ENCODE measurements around the gene UPP1. TPM values are rescaled to one million over a fixed set of nuclear protein-coding genes. Genes with fewer than 3 reads are reported as not detected.
"Not testable (repeated sequence)": the region's sequence is repeated elsewhere in the genome, so short reads cannot be mapped to it uniquely, and the experiment has no call there.

The UPP1 gene
- total RNA-seq, 1 donor from 2014 or later: 61.0 TPM

DNA sequence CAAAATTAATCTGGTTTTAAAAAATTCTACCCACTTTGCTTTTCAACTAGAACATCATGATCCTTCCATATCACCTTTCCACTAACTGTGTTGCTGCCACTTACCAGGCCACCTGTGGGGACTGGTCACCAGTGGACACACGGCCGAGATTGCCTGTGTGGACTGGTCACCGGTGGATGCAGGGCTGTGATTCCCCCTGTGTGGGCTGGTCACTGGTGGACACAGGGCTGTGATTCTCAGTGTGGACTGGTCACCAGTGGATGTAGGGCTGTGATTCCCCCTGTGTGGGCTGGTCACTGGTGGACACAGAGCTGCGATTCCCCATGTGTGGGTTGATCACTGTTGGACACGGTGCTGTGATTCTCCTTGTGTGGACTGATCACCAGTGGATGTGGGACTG, 27.0 kb downstream of the UPP1 start:
- intact Hi-C loops (cut with DNase I): no loop called here
- H3K27me3 ChIP-seq (ENCODE audit: low read depth): no peaks in the 10 kb centered on the region
- no peak overlapping the region for H3K4me3 ChIP-seq
- H3K9me3 ChIP-seq: no peaks in the 10 kb centered on the region
- no peaks in the 10 kb centered on the region for H3K4me1 ChIP-seq
- no peak for TF ChIP-seq CTCF (IDR thresholded peaks at IDR 0.05)
- no peak for DNase-seq
- H3K36me3 ChIP-seq: no peaks in the 10 kb centered on the region
- ATAC-seq: no peak
- no peak overlapping the region for H3K27ac ChIP-seq

- no peak for TF ChIP-seq CTCF (IDR thresholded peaks at IDR 0.05)
- DNase-seq: no peak
- intact Hi-C loops (cut with DNase I): no loop called here
Measured at GRCh38 chr7:48118041-48118440, 29.0 kb downstream of the UPP1 start.

GRCh38 chr7:48120536-48120935, 31.5 kb downstream of the UPP1 start:
- H3K4me1 ChIP-seq; intact Hi-C loops (cut with DNase I); H3K27me3 ChIP-seq (ENCODE audit: low read depth); H3K36me3 ChIP-seq; H3K4me3 ChIP-seq; DNase-seq; ATAC-seq; H3K9me3 ChIP-seq; H3K27ac ChIP-seq: not testable (repeated sequence)

More at GRCh38 chr7:48118041-48118440, 29.0 kb downstream of the UPP1 start:
- no peaks in the 10 kb centered on the region for H3K9me3 ChIP-seq
- no peak overlapping the region for H3K4me3 ChIP-seq
- H3K27ac ChIP-seq: no peak overlapping the region
- no peaks in the 10 kb centered on the region for H3K4me1 ChIP-seq
- no peaks in the 10 kb centered on the region for H3K27me3 ChIP-seq (ENCODE audit: low read depth)
- H3K36me3 ChIP-seq: no peaks in the 10 kb centered on the region
- ATAC-seq: no peak

- H3K4me1 ChIP-seq: no peaks in the 10 kb centered on the region
- H3K36me3 ChIP-seq: no peaks in the 10 kb centered on the region
- no peak overlapping the region for H3K27ac ChIP-seq
- no peak for TF ChIP-seq CTCF (IDR thresholded peaks at IDR 0.05)
- intact Hi-C loops (cut with DNase I): no loop called here
- H3K4me3 ChIP-seq: no peak overlapping the region
- no peaks in the 10 kb centered on the region for H3K27me3 ChIP-seq (ENCODE audit: low read depth)
- DNase-seq: no peak
- peaks cover 3% of the 10 kb centered on the region for H3K9me3 ChIP-seq
- ATAC-seq: no peak
Measured at GRCh38 chr7:48126037-48126436, 37.0 kb downstream of the UPP1 start.

DNA sequence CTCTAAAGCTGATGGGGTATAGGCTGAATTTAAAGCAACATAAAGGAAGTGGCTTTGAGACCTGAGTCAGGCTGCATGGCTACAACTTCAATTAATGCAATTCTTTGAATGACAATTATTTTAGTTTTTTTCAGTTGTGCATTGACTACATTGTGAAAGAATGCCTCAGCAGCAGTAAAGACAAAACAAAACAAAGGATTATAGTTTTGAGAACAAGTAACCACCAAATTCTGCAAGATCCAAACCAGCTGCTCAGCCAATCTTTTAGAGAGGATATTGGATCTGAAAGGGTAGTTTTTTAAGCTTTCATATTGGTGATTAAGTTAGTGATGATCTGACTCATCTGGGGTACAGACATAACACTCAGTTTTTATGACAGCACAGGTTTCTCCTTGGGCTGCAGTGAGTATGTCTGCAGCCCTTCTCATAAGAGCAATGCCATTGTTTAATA, 41.6 kb downstream of the UPP1 start:
- DNase-seq (no peak), ATAC-seq (no peak)
- no peak for TF ChIP-seq CTCF (IDR thresholded peaks at IDR 0.05)
- H3K36me3 ChIP-seq: no peaks in the 10 kb centered on the region
- no peaks in the 10 kb centered on the region for H3K4me1 ChIP-seq
- peaks cover 3% of the 10 kb centered on the region for H3K9me3 ChIP-seq
- no peak overlapping the region for H3K4me3 ChIP-seq
- H3K27ac ChIP-seq: no peak overlapping the region
- H3K27me3 ChIP-seq (ENCODE audit: low read depth): no peaks in the 10 kb centered on the region
- intact Hi-C loops (cut with DNase I): no loop called here

DNA sequence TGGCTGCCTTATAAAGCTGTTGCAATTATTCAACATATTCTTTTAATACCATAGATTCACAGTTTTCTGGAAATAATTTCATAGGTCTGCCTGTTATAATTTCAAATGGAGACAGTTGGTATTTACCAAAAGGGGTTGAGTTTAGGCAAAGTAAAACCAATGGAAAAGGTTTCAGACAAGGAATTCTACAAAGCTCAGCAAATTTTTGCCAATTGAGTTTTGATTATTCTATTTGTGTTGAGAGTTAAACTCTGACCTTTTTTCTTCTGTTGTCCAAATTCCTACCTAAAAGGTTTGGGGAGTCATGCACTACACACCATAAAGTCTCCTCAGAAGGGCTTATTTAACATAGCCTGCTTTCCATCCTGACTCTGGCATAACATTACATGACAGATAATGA, 43.7 kb downstream of the UPP1 start:
- no peak for ATAC-seq
- no peak overlapping the region for H3K4me3 ChIP-seq
- intact Hi-C loops (cut with DNase I): no loop called here
- H3K27me3 ChIP-seq (ENCODE audit: low read depth): no peaks in the 10 kb centered on the region
- H3K27ac ChIP-seq: no peak overlapping the region
- no peaks in the 10 kb centered on the region for H3K9me3 ChIP-seq
- H3K36me3 ChIP-seq: no peaks in the 10 kb centered on the region
- H3K4me1 ChIP-seq: no peaks in the 10 kb centered on the region
- TF ChIP-seq CTCF (IDR thresholded peaks at IDR 0.05): no peak
- DNase-seq: no peak
